AG10803 (cell line): Measurements from ENCODE around the gene TRPC4.

Source experiments
- DNase-seq: peaks from one replicate; pipeline ENCODE4 v3.0.0; 2010; ENCODE audit warnings: low read depth
- H3K4me3 ChIP-seq: 2 replicates; pipeline ENCODE4 v1.5.1; 2011; ENCODE audit warnings: mild to moderate bottlenecking, low read length, control low read depth
- CTCF ChIP-seq: conservative IDR thresholded peaks from 2 replicates; pipeline ENCODE4 v1.5.1; 2011; ENCODE audit warnings: mild to moderate bottlenecking, low read length, control low read depth, inconsistent platforms

The TRPC4 gene

GRCh38 chr13:37878921-37879320 is 9.3 kb upstream of the TRPC4 start:
- DNase-seq, result no peak
- TF ChIP-seq CTCF, result no peak
- H3K4me3 ChIP-seq, result no peak overlapping the region

DNA sequence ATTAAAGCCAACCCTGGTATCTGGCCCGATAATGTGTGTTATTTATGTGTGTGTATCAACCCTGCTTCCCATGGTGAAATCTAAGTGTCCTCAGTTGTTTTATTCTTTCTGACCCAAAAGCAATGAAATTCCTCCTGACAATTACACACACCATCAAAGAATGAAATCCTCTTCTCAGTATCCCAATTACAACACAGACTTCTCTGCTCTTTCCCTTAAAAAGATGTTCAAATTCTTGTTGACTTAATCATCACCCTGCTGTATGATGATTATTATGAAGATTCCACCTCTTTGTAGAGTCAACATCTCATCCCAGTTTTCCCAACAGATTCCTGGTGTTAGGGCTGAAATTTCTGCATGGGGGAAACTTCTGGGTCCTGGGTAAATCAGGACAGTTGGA is 8.9 kb upstream of the TRPC4 start:
- peak; percentile 79 for DNase-seq
- no peak for TF ChIP-seq CTCF
- H3K4me3 ChIP-seq, result no peak overlapping the region

- peak overlapping the region; percentile 90 for H3K4me3 ChIP-seq
- peak; percentile 72 for DNase-seq
- TF ChIP-seq CTCF, result no peak
Observed at GRCh38 chr13:37870895-37871550, 1.5 kb upstream of the TRPC4 start.

DNA sequence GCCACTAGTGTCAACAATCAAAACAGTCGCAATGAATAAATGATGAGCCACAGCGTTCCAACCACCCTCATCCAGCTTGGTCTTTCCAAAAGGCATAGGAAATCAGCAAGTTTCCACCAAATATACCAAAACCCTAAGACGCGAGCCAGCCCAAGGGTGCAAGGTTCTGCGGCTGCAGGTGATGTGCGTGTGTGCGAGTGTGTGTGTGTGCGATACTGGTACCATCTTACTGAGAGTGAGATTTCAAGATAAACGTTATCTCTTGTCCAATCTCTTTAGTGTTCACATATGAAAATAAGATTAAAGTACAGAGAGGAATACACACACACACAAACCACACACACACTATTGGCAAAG is 895 bp upstream of the TRPC4 start:
- H3K4me3 ChIP-seq, result peak overlapping the region; percentile 90
- DNase-seq, result no peak
- no peak for TF ChIP-seq CTCF

GRCh38 chr13:37869506-37869755 is 141 bp downstream of the TRPC4 start:
- no peak for TF ChIP-seq CTCF
- peak overlapping the region; percentile 90 for H3K4me3 ChIP-seq
- no peak for DNase-seq

DNA sequence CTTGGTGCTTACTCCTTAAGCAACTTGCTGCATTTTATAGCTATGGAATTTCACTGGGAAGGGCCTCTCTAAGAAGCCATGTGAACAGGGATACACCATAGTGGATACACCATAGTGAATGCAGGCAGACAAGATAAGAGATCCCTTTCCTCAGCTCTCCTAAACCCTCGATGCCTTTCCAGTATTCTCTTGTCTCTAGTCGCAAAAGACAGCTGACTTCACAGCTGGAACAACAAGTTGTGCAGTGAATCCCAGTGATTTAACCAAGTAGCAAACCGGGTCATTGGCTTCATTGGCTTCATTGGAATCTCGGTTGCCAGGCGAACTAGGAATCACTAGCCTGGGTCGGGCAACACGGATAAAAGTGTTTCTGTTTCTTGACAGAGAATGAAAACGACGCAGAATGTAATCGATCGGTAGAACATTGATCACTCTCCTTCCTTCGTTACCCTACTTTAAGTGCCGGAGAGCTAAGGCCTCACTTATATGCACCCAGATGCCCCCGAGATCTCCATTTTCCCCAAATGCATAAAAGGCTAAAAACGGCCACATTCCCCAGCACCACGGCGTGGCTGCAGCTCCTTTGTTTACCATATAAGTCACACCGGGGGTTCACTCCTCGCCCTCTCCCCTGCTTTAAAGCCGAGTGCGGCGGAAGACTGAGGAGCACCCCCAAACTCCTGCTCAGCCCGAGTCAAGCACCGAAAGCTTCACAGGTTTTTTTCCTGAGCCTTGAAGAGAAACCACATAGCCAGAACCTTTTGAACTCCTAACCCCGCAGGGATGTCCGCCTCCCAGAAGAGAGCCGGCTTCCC is 674 bp downstream of the TRPC4 start:
- DNase-seq, result peak; percentile 67
- no peak for TF ChIP-seq CTCF
- H3K4me3 ChIP-seq, result peak overlapping the region; percentile 90

GRCh38 chr13:37863708-37864107 is 5.9 kb downstream of the TRPC4 start:
- no peak for DNase-seq
- TF ChIP-seq CTCF, result no peak
- H3K4me3 ChIP-seq, result no peak overlapping the region
